Jurkat, Clone E6-1 (cell line): ENCODE results near the gene KLF1.

ENCODE experiments used
- DNase-seq: peaks from one replicate; pipeline ENCODE4 v3.0.0-alpha.2; 2011; ENCODE audit warnings: low read depth, low spot score
- H3K4me3 ChIP-seq: 2 replicates; pipeline ENCODE4 v1.5.1; 2011; ENCODE audit warnings: mild to moderate bottlenecking, low read length, control low read depth, moderate library complexity

KLF1 gene

GRCh38 chr19:12843328-12843727, 43.7 kb downstream of the KLF1 start:
- no peak for DNase-seq
- H3K4me3 ChIP-seq: no peak overlapping the region

DNA sequence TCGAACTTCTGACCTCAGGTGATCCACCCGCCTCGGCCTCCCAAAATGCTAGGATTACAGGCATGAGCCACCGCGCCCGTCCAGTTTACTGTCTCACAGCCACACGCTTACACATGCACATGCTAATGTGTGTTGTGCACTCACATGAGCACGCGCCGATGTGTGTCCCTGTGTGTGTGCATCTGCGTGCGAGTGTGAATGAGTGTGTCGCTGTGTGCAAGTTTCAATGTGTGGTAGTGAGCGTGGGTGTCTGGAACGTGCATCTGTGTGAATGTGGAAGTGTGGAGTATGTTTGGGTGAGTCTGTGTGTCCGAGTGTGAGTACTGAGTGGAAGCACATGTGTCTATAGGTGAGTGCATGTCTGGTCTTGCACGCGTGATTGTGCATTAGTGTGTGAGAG, 44.5 kb downstream of the KLF1 start:
- DNase-seq: no peak
- no peak overlapping the region for H3K4me3 ChIP-seq

- H3K4me3 ChIP-seq: no peak overlapping the region
- DNase-seq: no peak
These were observed 45.9 kb downstream of the KLF1 start for GRCh38 chr19:12841094-12841493.

GRCh38 chr19:12840091-12841079, 46.6 kb downstream of the KLF1 start:
- H3K4me3 ChIP-seq: no peak overlapping the region

DNA sequence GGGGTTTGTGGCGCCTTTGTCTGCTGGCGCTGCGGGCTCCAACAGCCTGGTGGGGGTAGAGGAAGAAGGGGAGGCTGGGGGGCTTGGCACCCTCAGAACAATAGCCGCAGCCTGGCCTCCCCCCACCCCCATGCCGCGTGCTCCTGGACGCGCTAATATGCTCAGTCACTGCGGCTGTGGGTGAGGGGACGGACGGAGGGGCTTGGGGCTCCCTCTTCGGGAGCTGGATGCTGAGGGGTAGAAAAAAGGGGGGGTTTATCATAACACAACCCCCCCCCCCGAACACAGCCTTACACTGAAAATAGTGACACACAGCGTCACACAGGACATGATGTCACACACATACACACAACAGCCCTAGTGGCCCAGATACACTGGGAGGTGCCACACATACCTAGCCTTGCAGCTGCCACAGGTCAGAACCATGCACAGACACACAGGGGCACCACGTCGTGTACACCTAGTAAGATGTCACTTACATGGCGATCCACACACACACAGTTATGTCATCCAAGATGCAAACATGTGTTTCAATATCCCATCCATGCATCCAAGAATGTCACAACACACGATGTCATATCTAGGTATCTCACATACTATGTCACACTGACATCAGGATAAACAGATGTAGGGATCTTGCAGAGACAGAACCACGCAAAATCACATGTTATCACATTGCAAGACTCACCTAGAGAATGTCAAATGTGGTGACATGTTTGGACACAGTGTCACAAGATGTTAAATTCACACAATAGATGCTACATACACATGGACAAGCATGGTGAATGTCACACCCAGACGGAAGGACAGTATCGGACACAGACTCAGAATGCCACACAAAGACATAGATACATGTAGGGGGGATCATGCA, 47.9 kb downstream of the KLF1 start:
- DNase-seq: peak; percentile 56
- peak overlapping the region; percentile 70 for H3K4me3 ChIP-seq

More at GRCh38 chr19:12840091-12841079, 46.6 kb downstream of the KLF1 start:
- DNase-seq: no peak

DNA sequence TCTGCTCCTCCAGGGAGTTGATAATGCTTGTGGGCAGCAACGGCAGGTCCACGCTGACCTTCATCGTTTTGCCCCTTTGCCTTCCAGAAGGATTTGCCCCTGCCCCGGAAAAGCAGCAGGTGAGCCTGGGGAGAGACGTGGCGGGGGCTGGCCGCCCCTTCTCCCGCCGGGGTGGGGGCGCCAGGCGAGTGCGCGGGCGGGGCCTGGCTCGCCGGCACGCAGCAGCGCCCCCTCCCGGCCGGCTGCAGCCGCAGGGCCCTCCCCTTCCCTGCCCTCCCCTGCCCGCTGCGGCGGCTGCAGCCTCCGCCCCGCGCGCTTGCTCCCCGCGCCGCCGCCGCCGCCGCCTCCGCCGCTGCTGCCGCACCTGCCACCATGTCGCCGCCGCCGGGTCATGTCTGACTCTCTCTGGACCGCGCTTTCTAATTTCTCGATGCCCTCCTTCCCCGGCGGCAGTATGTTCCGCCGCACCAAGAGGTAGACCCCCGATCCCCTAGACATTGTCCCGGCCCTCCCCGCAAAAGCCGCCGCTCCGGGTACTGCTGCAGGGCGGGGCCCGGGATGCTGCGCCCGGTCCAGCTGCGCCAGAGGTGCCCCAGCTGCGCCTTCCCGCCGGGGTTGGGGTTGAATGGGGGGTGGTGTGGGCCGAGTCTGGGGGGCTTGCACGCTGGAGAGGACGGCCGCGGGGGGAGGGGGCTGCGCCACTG, 48.7 kb downstream of the KLF1 start, which contains the start of gene MAST1:
Gene MAST1, plus strand, starts transcription at position 334 of the 704 bp plus-strand sequence. Its CDS starts 58 bp downstream, at position 392.
- no peak for DNase-seq
- H3K4me3 ChIP-seq: peak within 1 kb of the TSS; percentile 70

DNA sequence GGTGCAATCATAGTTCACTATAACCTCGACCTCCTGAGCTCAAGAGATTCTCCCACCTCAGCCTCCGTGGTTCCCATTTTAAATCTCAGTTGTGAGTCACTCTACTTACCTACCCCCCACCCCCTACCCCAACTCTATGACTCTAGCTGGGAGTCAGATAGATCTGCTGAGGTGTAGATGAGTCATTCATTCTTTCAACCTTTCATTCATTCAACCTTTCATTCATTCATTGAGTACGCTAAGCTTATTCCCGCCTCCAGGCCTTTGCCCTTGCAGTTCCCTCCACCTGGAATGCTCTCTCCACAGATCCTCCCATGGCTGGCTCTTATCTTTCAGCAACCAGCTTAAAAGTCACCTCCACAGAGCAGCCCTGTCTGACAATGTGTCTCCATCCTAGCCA, 49.8 kb downstream of the KLF1 start:
- no peak overlapping the region for H3K4me3 ChIP-seq
- no peak for DNase-seq

DNA sequence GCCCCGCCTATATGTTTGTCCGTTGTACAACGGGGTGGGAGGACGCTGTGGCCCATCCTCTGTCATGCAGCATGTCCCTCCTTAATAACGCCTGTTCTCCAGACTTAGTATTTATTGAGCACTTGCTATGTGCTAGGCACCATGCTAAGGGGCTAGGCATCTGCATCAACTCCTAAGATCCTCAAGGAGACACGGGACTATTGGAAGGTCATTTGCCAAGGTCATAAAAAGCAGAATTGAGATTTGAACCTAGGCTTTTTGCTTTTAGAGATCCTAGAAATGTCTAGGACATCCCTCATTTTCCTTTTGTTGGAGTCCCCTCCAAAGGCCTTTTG, 50.5 kb downstream of the KLF1 start:
- H3K4me3 ChIP-seq: no peak overlapping the region
- no peak for DNase-seq

DNA sequence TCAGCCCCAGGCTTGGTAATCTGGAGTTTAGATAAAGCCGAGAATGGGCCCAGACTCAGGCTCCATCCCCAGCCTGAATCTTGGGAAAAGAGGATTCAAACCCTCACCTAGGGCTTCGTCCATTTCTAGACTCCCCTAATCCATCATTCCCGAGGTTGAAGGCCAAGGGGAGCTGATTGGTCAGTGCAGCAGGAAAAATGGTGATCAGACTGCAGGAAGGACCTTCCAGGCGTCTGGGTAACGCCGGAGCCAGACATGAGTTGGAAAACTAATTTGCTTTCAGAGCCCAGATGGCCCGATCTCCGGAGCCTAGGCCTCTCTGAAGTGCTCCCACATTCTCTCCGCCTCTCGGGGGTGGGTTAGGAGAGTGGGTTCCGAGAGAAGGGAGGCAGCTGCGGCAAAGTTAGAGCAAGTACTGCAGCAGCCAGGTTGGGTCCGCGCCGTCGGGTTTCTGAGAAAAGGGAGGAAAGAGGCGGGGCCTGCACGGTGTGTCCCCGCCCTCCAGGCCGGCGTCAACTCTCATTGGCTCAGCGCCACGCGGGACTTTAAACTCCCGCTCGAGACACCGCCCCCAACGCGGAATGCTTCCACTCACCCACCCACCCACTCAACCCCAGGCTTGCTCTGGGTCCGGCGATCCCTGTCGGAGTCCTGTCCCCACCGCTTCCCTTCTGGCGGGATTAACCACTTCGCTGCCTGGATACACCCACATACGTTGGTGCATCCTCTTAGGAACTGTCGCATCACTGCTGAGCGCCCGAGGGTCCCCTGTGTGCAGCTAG, 51.8 kb downstream of the KLF1 start:
- H3K4me3 ChIP-seq: no peak overlapping the region
- DNase-seq: peak; percentile 36

DNA sequence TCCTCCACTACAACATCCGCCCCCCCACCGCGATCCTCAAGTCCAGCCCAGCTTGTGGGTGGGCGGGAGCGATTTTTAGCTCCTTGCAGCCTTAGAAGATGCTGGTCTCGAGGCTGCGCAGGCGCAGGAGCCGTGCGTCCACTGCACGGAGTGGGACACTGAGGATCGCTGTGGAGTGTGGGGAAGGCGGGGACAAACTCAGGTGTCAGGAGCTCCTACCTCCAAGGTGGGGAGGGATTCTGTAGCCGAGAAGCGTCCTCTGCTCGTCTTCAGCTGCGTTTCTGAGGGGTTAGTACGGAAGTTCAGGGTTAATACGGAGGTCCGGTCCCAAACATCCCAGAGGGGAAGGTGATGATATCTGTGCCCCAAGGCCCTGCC, 52.4 kb downstream of the KLF1 start, which contains the start of gene RTBDN:
Gene RTBDN, minus strand, starts transcription at position 14 of the 378 bp plus-strand sequence. CDS start 4,600 bp downstream, outside the sequence.
- no peak for DNase-seq
- peak within 1 kb of the TSS; percentile 49 for H3K4me3 ChIP-seq
